NCI-H187 treated with DMSO at 0.1 percent for 48 hours (cell line): Measurements from ENCODE around the gene CEP350.
"Not testable (repeated sequence)": the region's sequence is repeated elsewhere in the genome, so short reads cannot be mapped to it uniquely, and the experiment has no call there.

ENCODE experiments used
- DNase-seq: peaks from one replicate; lab custom pipeline; 2025; lab: John Stamatoyannopoulos, UW

Gene CEP350

DNA sequence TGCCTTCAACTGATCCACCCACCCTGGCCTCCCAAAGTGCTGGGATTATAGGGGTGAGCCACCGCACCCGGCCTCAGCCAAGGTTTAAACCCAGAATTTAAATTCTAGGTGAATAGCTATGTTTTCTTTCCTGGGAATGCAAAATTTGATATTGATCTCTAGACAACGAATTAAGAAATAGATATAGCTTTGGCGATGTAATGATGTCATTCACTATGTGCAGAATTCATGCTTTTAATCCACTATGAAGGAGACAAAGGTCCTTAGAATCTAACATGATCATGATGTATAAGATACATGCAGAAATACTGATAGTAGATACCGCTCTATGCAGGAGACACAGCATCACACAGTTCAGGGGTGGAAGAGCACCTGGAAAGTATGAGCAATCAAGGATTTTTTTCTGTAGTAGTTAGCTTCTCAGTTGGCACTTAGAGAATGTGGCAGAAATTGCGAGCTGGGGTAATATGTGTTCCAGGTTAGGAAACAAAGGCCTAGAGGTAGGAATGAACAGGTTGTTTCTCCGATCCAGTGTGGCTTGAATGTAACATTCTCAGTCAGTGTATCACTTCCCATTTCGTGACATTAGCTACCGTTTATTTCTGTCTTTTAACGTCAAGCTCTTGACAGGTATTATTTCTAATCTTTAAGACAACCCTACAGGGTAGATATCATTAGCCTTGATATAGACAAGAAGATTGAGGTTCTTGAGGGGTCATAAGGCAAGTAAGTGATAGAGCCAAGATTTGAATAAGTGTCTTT lies 3.0 kb upstream of the CEP350 start:
- DNase-seq: no peak

DNA sequence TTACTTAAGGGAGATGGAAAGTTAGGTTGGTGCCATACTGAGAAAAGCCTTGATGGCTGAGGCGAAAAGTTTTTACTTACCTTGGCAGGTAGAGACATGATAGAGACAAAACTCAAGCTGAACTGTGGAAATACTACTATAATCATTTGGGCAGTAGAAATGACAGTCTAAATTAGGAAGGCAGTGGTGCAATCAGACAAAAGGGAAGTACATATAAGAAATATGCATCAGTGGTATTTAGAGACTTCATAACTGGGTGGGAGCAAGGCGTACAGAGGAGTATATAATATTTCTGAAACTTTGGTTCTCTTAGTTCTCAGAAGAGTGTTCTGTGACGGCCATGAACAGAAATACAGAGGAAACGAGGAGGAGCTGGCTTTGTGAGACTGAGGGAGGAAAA lies 2.4 kb upstream of the CEP350 start:
- no peak for DNase-seq

DNA sequence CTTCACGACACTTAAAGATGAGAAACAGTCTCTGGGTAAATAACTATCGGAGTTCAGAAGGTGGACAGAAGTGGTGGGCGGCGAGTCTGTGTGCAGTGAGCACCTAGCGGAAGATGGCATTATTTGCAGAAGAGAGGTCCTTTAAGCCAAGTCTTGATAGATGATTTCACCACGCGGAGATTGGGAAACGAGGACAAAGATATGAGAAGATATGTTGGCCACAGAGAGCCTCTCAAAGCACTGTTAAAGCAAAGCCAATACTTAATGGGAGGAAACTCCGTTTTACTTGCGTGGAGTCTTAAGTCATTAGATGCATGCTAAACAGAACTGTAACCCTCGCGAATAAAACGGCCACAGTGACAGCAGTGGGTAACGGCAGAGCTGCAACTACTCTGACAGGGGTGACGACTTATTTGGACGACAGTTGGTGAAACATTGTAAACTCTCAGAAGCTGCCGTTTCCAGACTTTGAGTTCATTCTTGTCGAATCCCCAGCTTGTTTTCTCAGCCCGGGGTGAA lies 577 bp upstream of the CEP350 start:
- peak; percentile 77 for DNase-seq

DNA sequence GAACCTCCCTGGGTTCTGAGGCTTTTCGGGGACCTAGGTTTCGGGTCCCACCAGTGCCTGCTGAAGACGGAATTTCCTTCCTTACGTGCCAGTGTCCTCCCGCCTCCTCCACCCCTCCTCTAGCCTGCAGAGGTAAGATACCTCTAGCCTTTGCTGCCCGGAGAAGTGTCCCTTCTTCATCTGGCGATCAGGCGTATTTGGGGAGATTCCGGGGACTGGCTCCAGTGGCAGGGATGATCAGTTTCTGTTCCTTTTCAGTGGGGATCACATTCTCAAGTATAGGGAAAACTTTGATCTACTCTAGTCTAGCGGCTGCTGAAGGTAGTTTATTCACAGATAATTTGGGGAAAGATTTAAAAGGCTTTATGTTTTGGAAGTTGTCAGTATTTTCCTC lies 674 bp downstream of the CEP350 start:
- DNase-seq: no peak

DNA sequence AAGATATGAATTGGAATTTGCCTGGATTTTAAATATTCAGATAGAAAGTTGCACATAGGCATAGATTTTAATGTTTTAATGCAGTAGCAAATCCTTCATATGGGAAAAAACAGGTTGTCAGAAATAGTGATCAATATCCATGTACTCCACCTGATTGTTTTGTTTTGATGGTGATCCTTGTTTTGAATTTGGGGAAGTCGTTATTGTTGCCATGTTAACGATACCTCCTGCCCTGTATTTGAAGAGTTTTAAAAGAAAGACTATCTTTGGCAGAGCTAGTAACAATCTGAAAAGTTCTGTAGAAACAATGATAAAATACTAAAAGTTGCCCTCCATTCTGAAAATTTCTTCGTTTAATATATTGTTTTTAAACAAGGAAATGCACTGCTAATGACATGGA lies 1.1 kb downstream of the CEP350 start:
- DNase-seq: no peak

DNA sequence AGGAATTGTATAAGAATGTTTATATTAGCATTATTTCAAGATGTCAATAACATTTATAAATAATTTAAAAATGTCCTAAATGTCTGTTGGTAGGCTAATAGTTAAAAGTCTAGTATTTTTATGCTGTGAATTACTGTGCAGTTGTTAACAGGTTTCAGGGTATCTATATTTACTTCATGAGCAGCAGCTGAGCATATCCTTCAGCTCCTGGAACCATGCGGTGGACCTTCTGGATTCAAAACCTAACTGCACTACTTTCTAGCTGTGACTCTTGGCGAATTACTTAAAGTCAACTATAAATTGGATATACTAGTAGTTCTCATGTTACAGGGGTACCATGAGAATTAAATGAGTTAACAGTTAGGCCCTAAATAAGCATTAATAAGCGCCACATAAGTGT lies 3.7 kb downstream of the CEP350 start:
- no peak for DNase-seq

DNA sequence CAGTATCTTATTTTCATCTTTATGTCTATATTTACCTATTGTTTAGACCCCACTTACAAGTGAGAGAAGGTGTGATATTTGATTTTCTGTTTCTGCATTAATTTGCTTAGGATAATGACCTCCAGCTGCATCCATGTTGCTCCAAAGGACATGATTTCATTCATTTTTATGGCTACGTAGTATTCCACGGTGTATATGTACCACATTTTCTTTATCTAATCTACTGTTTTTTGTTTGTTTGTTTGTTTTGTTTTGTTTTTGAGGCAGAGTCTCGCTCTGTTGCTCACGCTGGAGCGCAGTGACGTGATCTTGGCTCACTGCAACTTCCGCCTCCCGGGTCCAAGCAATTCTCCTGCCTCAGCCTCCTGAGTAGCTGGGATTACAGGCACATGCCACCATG lies 7.6 kb downstream of the CEP350 start:
- DNase-seq: not testable (repeated sequence)

DNA sequence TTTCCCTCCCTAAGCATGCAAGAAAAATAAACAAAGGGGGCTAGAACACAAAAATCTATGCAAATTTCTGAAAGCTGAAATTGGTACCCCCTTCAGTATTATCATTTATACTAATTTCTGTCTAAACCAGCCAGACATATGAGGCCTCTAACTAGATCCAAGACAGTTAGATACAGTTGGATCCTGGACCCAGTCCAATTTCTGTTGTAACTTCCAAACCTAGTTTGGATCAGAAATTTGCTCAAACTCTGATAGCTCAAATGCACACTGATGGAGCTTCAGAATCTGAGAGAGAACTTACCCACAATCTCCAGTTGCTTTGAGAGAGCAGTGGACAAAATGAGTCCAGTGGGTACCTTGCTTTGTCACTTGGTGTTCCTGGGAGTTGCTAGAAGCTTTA lies 11.9 kb downstream of the CEP350 start:
- DNase-seq: no peak

DNA sequence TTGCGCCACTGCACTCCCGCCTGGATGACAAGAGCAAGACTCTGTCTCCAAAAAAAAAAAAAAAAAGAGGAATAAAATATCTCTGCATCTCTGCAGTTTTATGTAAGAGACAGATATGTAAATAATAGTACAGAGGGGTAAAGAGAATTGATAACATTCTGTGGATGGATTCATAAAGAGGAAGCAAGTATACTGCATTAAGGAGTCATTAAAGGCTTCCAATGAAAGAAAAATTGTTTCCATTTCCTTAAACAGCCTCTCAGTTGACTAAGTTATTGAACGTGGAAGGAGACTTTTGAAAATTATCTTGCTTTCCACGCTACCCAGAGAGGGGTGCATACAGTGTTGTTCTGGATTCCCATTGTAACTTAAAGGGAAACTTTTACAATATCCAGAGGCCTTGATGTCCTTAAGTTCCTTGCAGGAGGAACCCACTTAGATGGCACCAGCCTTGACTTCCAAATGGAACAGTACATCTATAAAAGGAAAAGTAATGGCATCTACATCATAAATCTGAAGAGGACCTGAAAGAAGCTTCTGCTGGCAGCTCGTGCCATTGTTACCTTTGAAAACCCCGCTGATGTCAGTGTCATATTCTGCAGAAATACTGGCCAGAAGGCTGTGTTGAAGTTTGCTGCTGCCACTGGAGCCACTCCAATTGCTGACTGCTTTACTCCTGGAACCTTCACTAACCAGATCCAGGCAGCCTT lies 13.8 kb downstream of the CEP350 start:
- no peak for DNase-seq

DNA sequence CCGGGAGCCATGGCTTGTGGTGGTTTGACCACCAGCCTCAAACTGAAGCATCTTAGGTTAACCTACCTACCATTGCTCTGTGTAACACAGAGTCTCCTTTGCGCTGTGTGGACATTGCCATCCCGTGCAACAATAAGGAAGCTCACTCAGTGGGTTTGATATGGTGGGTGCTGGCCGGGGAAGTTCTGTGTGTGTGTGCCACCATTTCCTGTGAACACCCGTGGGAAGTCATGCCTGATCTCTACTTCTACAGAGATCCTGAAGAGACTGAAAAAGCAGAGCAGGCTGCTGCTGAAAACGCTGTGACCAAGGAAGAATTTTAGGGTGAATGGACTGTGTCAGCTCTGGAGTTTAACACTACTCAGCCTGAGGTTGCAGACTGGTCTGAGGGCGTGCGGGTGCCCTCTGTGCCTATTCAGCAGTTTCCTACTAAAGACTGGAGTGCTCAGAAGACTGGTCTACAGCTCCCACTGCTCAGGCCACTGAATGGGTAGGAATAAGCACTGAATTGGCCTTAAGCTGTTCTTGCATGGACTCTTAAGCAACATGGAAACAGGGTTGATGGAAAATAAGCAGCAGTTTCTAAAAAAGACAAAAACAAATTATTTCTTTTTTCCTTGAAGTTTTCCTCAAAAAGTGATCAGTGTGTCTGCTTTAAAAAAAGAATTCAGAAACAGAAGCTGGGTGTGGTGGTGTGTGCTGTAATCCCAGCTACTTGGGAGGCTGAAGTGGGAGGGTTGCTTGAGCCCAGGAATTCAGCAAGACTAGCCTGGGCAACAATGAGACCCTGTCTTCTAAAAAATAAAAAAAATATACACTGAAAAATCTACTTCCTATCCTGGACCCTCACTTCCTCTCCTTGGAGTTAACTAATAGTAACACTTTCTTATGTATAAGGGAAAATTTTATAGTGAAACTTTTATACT lies 14.6 kb downstream of the CEP350 start:
- DNase-seq: no peak

DNA sequence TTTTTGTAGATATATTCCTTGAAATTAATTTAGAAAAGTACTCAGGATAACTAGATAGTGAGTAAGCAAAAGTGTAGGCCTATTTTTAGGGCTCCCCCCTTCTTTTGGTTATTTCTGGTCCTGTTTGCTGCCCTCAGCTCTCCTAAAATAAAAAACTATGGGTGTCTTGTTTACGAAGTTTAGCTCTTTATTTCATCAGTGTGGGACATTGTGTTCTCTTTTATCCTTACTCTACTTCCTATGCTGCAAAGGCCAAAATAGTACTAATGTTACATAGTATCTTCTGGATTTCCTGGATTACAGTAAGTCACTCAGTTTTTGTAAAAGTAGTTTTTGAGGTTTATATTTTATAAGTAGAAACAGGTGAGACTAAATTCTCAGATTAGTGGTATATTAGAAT lies 15.4 kb downstream of the CEP350 start:
- no peak for DNase-seq

DNA sequence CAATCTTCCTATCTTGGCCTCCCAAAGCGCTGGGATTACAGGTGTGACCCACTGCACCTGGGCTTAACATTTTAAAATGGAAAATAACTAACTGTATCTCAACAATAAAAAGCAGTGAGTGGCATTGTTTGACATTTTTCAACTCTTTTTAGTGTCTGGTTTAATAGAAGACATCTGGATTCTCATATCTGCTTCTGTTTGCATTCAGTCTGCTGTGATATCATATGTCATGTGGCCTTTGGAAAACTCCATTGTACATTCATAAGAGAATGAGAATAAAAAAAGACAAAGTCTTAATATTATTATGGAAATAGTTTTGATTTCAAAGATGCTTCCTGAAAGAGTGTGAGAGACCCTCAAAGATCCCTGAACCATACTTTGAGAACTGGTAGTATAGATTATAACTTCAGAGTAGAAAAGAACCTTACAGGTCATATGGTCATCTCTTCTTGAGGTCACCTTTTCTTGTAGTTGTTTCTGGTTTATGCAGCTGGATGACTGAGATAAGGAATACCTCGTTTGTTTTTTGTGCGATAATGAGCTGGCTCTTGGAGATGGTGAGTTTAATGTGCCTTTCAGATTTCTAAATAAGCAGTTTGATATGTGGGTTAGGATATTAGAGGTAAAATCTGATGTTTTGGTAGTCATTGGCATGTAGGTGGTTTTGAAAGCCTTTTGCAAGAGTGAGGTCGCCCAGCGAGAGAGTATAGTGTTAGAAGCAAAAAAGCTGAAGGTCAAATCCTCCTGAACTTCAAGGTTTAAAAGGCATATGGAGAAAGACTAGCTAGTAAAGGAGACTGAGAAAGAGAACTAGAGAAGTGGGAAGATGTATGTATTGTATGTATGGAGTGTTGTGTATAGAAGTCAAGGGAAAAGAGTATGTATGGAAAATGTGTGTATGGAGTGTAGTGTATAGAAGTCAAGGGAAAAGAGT lies 17.2 kb downstream of the CEP350 start:
- no peak for DNase-seq

DNA sequence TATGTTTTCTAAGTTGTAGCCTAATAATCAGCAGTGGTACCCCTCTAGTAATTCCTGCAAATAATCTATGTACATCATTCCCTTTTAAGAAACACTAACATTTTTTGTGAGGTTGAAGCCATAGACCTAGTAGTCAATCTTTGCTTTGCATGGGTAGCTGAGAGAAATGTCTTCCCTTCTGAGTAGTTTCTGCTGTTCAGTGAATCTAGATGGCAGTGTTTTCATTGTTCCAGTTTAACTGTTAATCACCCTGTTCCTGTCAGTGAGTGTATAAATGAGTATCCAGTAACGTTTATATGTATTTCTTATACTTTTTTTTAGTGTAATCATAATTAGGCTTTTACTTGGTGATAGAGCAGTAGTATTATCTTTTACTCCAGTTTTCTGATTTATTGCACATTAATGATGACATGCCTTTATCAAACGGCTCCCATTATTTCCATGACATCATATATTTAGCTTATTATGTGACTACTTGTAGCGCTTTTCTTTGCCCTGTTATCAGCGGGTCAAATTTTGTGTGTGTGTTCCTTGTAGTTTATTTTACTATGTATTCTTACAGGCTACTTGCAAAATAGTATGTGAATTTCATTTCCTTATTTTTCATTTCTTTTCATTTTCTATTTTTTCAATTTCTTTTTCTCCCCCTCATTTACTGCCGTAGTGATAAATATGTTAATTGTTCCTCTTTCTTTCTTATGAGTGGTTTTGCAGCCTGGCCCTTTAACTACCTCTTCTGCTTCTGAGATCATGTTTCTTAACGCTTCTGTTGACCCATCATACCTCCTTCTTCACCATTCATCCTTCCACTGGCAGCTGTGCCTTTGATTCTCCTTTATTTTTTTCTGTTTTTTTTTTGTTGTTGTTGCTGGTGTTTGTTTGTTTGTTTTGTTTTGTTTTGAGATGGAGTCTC lies 18.8 kb downstream of the CEP350 start:
- DNase-seq: no peak

DNA sequence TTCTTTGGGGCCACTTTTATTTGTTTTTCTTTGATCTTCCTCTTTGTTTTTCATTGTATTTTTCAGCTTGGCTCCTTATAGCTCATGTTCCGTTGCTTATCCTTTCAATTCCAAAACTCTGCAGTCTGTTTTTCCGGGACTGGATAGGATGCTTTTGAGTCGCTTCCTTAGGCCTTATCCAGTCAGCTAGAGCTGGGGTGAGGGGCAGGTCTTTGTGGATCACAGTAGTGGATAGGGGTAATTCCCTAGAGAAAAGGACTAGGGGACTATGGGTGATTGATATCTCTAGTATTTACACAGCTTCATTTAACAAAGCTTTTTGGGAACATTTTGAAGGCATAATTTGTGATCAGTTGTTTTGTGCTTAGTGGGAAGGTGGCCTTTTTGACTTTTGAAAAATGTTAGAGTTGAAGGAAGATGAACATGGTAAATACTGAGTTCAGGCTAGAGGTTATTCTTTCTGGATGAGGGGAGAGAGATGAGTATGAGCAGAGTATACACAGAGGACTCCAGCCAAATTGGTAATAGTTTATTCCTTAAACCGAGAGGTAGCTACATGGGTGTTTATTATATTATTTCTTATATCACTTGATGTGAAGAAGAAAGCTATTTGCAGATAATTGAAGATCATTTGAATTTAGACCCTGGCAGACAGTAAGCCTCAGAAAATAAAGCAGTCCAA lies 22.5 kb downstream of the CEP350 start:
- peak; percentile 39 for DNase-seq

DNA sequence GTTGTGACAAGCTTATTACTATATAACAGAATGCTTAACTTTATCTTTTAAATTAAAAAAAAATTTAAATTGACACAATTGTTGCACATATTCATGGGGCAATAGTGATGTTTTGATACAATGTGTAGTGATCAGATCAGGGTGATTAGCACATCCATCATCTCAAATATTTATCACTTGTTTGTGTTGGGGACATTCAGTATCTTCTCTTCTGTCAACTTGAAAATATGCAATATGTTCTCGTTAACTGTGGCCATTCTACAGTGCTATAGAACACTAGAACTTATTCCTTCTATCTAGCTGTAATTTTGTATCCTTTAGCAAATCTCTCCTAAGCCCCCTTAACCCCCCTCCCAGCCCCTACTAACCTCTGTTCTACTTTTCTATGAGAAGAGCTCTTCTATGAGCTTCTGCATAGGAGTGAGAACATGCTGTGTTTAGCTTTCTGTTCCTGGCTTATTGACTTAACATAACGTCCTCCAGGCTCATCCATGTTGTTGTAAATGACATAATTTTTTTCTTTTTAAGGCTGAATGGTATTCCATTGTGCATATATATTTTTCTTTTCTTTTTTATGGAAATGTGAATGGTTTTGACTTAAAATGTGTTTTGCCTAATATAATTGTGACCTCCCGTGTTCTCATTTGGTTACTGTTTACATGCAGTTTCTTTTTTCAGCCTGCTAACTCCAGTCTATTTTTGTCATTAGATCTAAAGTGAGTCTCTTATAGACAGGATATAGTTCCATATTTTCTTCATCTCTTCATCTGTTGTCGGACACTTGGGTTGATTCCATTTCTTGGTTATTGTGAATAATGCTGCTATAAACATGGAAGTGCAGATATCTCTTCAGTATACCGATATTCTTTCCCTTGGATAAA lies 23.8 kb downstream of the CEP350 start:
- DNase-seq: no peak

DNA sequence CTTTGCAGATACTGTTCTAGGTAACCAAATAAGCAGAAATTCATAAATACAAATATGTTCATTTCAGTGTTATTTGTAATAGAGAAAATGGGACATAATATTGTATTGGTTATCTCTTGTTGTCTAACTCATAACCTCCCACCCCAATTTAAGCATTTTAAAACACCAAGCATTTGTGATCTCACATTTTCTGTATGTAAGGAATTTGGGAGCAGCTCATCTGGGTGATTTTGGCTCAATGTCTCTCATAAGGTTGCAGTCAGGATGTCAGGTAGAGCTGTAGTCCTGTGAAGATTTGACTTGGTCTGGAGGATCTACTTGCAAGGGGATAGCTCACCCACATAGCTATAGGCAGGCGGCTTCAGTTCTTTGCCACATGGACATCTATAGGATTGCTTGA lies 29.5 kb downstream of the CEP350 start:
- DNase-seq: no peak

DNA sequence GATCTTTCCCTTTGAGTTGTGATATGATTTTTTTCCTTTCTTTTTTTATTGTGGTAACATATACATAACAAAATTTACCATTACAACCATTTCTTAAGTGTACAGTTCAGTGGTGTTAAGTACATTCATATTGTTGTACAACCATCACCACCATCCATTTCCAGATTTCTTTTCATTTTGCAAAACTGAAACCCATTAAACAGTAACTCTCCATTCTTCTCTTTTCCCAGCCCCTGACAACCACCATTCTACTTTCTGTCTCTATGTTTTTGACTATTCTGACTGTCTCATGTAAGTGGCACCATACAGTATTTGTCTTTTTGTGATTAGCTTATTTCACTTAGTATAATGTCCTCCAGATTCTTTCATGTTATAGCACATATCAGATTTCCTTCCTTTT lies 30.3 kb downstream of the CEP350 start:
- no peak for DNase-seq

DNA sequence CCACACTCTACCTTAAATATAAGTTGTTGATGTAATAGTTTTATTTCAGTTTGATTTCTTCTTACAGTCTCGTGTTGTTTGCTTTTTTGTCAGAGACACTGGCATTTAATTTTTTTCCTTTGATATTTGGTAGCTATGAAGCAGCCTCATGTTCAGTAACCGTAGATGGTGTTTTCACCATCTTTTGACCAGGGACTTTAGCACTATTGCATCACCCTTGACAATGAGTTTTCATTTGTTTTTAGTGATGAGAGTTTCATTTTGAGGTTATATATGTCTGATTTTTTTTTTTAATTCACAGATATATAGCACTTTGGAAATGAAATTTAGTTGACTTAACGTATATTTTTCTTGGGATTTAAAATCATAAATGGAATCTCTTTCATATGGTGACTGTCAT lies 36.2 kb downstream of the CEP350 start:
- no peak for DNase-seq

DNA sequence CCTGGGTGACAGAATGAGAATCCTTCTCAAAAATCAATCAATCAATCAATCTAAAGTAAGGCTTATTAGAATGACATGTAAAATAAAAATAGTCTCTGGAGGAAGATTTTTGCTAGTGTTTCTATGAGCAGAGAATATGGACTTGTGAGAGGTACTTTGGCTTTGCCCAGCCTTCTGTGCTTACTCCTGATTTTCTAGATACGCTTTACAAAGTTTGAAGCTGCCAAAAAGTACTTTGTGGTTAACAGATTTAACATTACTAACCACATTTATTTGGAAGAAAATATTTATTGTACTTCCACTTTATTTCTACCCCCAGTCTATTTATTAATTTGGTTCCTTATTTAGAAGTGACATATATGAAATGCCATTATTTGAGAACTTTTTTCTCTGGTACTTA lies 41.0 kb downstream of the CEP350 start:
- DNase-seq: no peak
